D721Med (cell line): ENCODE data around the gene ALDH3A2.

Source experiments
- DNase-seq: peaks from one replicate; pipeline ENCODE4 v3.0.0; 2011; ENCODE audit warnings: low spot score; ENCODE audit not compliant: insufficient read length
- FAIRE-seq: peaks from 2 replicates; lab custom pipeline; 2011; peaks lifted over from hg19 to GRCh38; lab: Jason Lieb, UNC
- TF ChIP-seq, protein P1 (sequence below): IDR thresholded peaks from 2 replicates; pipeline ENCODE4 v1.5.1; 2012; ENCODE audit warnings: mild to moderate bottlenecking, control low read depth; ENCODE audit not compliant: insufficient read depth; ENCODE audit errors: missing control alignments

The ALDH3A2 gene

DNA sequence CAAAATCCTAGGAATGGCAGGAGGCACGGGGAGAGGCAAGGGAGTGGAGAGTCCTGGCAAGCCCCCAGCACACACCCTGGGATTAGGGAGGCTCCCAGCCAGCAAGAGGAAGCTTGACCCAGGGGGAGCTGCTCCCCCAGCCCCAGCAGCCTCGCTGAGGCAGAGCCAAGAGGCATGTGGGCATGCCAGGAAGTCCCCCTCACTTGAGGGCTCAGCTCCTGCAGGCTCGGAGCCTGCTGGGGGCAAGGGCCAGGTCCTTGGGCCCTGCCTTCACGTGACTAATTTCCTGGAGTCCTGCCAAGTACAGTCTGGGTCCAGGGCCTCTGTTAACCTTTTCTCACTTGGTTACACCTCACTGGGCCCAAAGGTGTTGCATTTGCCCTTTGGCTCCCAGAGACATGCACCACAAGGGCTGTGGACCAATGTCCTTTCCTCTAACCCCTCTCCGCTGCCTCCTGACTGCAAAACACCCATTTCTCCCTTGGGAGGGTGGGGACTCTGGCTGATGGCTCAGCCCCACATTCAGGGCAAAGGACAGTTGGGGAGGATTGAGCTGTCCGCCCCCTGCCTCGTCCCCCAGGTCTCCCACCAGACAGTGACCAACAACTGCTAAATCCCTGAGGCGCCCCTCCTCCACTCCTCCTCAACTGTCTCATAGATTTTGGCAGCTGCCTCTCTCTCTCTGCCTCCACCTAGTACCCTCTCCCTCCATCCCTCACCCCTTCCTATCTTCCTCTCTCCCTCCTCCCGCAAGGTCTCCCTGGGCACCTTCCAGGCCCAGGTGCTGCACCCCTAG, 72.3 kb downstream of the ALDH3A2 start:
- DNase-seq (no peak), FAIRE-seq (no peak)
- TF ChIP-seq, protein P1, sequence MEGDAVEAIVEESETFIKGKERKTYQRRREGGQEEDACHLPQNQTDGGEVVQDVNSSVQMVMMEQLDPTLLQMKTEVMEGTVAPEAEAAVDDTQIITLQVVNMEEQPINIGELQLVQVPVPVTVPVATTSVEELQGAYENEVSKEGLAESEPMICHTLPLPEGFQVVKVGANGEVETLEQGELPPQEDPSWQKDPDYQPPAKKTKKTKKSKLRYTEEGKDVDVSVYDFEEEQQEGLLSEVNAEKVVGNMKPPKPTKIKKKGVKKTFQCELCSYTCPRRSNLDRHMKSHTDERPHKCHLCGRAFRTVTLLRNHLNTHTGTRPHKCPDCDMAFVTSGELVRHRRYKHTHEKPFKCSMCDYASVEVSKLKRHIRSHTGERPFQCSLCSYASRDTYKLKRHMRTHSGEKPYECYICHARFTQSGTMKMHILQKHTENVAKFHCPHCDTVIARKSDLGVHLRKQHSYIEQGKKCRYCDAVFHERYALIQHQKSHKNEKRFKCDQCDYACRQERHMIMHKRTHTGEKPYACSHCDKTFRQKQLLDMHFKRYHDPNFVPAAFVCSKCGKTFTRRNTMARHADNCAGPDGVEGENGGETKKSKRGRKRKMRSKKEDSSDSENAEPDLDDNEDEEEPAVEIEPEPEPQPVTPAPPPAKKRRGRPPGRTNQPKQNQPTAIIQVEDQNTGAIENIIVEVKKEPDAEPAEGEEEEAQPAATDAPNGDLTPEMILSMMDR: no peak

DNA sequence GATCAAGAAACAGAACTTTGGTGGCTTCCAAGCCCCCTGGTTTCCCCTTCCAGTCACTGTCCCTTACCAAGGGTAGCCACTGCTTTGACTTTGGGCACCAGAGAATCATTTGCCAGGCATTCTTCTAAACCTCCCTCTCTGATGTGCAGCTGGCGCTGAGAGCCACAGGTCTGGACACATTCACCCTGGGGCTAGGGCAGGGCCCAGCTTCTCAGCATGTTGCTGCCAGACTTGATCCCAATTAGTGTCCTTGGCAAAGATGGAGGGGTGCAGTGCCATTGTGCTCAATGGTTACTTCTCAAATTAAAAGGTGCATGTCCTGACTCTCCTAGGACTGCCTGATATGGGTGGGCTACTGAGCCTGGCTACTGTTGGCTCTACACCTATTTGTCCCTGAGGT, 75.4 kb downstream of the ALDH3A2 start:
- DNase-seq: no peak

DNA sequence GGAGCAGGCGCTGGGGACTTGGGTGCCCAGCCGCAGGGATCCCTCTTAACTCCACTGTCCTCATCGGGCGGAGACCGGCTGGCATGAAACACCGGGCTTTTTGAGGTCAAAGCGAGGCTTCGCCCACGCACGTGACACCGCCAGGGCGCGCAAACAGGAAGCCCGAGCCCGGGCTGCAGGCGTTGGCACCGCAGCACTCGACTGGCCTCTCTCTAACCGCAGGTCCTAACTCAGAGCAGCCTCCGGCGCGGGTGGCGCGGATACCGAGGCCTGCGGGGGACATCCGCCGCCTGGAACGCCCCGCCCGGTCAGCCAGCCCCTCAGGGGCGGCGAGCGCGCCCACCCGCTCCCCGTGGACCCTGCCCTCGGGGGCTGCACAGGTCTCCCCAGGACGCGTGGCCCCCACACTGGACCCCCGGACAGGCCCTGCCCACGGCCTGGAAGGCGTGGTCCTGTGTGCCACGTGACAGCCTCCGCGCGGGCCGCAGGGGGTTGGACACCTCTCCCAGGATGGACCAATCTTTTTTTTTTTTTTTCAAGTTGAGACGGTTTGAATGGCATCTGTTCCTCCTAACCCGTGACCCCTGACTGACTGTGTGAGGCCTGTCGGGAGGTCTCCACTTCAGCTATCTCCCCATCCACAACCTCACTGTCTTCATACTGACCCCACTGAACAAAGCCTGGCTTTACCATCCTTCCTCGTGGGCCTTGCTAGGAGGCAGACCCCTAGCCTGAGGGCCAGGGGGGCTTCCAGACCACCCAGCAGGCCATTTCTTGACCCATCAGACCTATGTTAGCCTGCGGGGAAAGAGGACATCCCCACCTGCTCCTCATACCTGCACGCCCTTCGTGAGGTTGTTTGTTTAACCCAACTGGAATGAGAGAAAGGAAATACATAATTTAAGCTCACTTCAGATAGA, 76.2 kb downstream of the ALDH3A2 start:
- TF ChIP-seq, protein P1: no peak
- FAIRE-seq (no peak), DNase-seq (no peak)

More for the DNA sequence above, 75.4 kb downstream of the ALDH3A2 start:
- TF ChIP-seq, protein P1: no peak
- no peak for FAIRE-seq

DNA sequence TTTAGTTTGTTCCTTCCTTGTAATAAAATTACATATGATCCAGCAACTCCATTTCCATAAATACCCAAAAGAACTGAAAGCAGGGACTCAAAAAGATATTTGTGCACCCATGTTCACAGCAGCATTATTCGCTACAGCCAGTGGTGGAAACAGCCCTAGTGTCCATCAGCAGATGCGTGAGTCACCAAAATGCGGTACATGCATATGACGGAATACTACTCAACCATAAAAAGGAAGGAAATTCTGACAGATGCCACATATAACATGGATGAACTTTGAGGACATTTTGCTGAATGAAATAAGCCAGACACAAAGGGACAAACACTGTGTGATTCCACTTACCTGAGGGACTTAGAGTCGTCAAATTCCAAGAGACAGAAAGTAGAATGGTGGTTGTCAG, 76.9 kb downstream of the ALDH3A2 start:
- TF ChIP-seq, protein P1: no peak
- DNase-seq (no peak), FAIRE-seq (no peak)

DNA sequence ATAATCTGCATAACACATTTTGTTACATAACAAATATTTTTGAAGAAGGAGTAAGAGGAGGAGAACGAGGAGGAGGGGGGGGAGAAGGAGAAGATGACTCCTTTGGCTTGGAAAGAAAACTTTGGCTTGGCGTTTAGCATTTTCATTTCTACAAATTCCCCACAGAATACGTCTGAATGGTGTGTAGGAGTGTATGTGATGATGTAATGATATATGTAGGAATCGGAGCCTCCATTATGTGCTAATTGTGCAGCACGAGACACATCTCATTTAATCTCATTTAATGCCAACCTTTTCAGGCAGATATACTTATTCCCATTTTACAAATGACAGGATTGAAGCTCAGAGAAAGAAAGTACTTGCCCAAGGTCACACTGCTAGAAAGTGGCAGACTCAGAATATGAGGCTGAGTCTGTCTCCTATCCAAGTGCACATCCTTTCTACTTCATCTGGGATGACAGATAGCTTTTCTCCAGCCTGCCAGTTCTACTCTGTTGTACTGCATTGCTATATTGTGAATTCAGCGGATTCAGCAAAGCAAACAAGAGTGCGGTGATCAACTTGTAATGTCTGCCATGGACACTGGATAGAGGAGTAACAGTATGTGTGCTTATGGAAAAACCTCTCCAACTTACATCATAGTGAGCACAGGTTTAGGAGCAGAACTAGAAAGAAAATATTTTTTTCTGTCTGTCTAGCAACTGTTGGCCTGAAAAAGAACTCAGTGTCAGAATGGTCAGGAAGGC, 78.3 kb downstream of the ALDH3A2 start:
- no peak for FAIRE-seq
- DNase-seq: no peak
- TF ChIP-seq, protein P1: no peak
